Measurements from ENCODE around the gene DGAT2.

DGAT2 gene

GRCh38 chr11:75809991-75810390 is 41.4 kb downstream of the DGAT2 start:
- DNase-seq (ENCODE audit: insufficient read length) (no peak), FAIRE-seq (peak; percentile 62)
- TF ChIP-seq POLR2AphosphoS5 (IDR thresholded peaks at IDR 0.05; ENCODE audit: low read depth, low read length), result no peak

- no peak for DNase-seq (ENCODE audit: insufficient read length)
- FAIRE-seq, result peak; percentile 97
Observed at GRCh38 chr11:75810637-75811390, 42.2 kb downstream of the DGAT2 start.

DNA sequence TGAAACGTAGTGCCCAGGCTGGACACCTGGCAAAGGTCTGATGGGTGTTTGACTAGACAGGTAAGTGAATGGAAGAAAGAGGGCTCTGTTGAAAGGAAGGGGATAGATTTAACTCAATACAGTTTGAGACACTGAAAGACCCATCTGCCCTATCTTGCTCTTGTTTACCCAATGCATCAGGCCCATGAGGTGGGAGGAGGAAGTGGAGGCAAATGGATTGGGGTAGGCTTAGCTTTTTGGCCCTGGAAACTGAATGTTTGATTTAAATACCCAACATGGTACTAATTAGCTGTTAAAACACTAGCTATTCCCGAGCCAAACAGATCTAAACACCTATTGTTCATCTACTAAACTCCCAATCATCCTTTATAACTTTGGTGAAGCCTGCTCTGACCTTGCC is 42.9 kb downstream of the DGAT2 start:
- TF ChIP-seq POLR2AphosphoS5 (IDR thresholded peaks at IDR 0.05; ENCODE audit: low read depth, low read length), result no peak
- no peak for TF ChIP-seq TAF1 (IDR thresholded peaks at IDR 0.05; ENCODE audit: borderline replicate concordance, low read depth, low read length)
- peak; percentile 9; the same call in 1 of the 2 replicates for TF ChIP-seq POLR2A (IDR thresholded peaks at IDR 0.05; ENCODE audit: low read depth, low read length)
- no peak for DNase-seq (ENCODE audit: insufficient read length)
- no peak for FAIRE-seq

More at GRCh38 chr11:75810637-75811390, 42.2 kb downstream of the DGAT2 start:
- TF ChIP-seq POLR2AphosphoS5 (IDR thresholded peaks at IDR 0.05; ENCODE audit: low read depth, low read length) (peak; percentile 90), POLR2A (IDR thresholded peaks at IDR 0.05; ENCODE audit: low read depth, low read length) (peak; percentile 87), TAF1 (IDR thresholded peaks at IDR 0.05; ENCODE audit: borderline replicate concordance, low read depth, low read length) (peak; percentile 84; the same call in 1 of the 2 replicates)

- no peak for TF ChIP-seq TAF1 (IDR thresholded peaks at IDR 0.05; ENCODE audit: borderline replicate concordance, low read depth, low read length)
- no peak for TF ChIP-seq POLR2A (IDR thresholded peaks at IDR 0.05; ENCODE audit: low read depth, low read length)
- TF ChIP-seq POLR2AphosphoS5 (IDR thresholded peaks at IDR 0.05; ENCODE audit: low read depth, low read length), result no peak
- FAIRE-seq (peak; percentile 58), DNase-seq (ENCODE audit: insufficient read length) (no peak)
Observed at GRCh38 chr11:75812542-75813040, 44.0 kb downstream of the DGAT2 start.

DNA sequence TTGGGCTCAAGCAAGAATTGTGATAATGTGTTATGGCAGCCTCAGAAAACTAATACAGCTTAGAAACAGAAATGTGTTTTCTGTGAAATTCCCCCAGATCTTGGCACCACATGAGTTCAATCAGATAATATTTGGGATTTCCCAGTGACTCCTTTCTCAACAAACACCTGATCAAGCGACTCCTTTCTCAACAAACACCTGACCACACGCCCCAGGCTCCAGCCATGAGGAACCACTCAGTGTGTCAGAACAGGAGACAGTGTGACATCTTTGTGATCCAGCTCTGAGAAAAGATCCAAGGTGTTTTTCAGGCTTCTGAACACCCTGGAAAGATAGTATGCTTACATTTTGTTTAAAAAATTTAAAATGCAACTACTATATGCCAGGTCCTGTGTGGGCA is 44.5 kb downstream of the DGAT2 start:
- DNase-seq (ENCODE audit: insufficient read length) (no peak), FAIRE-seq (peak; percentile 76)
- TF ChIP-seq TAF1 (IDR thresholded peaks at IDR 0.05; ENCODE audit: borderline replicate concordance, low read depth, low read length), result peak; percentile 27; the same call in 1 of the 2 replicates
- TF ChIP-seq POLR2A (IDR thresholded peaks at IDR 0.05; ENCODE audit: low read depth, low read length), result no peak; the same call in 1 of the 2 replicates

DNA sequence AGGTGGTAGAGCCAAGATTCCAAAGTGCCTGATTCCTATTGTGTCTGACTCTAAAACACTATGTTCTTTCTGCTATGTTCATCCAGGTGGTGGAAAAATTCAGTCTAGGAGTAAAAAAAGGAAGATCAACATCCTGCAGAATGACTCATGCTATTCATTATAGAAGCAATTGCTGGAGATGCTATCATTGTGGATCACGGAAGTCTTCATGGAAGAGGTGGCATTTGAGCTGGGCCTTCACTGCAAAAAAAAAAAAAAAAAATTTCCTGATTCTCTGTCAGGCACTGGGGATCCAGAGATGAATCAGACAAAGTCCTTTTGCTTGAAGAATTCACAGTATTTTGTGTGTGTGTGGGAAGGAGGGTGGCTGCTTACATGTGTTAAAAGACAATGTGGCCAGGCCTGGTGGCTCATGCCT is 45.1 kb downstream of the DGAT2 start:
- peak; percentile 24 for FAIRE-seq
- no peak for DNase-seq (ENCODE audit: insufficient read length)

GRCh38 chr11:75814363-75814676 is 45.7 kb downstream of the DGAT2 start:
- DNase-seq (ENCODE audit: insufficient read length), result no peak
- TF ChIP-seq TAF1 (IDR thresholded peaks at IDR 0.05; ENCODE audit: borderline replicate concordance, low read depth, low read length), result no peak
- no peak; the same call in 1 of the 2 replicates for TF ChIP-seq POLR2A (IDR thresholded peaks at IDR 0.05; ENCODE audit: low read depth, low read length)
- no peak for TF ChIP-seq POLR2AphosphoS5 (IDR thresholded peaks at IDR 0.05; ENCODE audit: low read depth, low read length)
- peak; percentile 65 for FAIRE-seq

More for the DNA sequence above, 45.1 kb downstream of the DGAT2 start:
- TF ChIP-seq POLR2A (IDR thresholded peaks at IDR 0.05; ENCODE audit: low read depth, low read length) (0 out of 2 replicates have a peak, but pooled peaks have one; percentile 6), POLR2AphosphoS5 (IDR thresholded peaks at IDR 0.05; ENCODE audit: low read depth, low read length) (no peak)

GRCh38 chr11:75814677-75815344 is 46.2 kb downstream of the DGAT2 start, which contains the start of gene UVRAG:
UVRAG (plus strand) TSS chr11:75815210; CDS start chr11:75815408, 198 bp downstream.
- FAIRE-seq, result peak; percentile 98
- peak; percentile 76 for TF ChIP-seq POLR2AphosphoS5 (IDR thresholded peaks at IDR 0.05; ENCODE audit: low read depth, low read length)
- TF ChIP-seq POLR2A (IDR thresholded peaks at IDR 0.05; ENCODE audit: low read depth, low read length), result peak; percentile 77
- peak; percentile 67; the same call in 1 of the 2 replicates for TF ChIP-seq TAF1 (IDR thresholded peaks at IDR 0.05; ENCODE audit: borderline replicate concordance, low read depth, low read length)
- DNase-seq (ENCODE audit: insufficient read length), result peak; percentile 89

DNA sequence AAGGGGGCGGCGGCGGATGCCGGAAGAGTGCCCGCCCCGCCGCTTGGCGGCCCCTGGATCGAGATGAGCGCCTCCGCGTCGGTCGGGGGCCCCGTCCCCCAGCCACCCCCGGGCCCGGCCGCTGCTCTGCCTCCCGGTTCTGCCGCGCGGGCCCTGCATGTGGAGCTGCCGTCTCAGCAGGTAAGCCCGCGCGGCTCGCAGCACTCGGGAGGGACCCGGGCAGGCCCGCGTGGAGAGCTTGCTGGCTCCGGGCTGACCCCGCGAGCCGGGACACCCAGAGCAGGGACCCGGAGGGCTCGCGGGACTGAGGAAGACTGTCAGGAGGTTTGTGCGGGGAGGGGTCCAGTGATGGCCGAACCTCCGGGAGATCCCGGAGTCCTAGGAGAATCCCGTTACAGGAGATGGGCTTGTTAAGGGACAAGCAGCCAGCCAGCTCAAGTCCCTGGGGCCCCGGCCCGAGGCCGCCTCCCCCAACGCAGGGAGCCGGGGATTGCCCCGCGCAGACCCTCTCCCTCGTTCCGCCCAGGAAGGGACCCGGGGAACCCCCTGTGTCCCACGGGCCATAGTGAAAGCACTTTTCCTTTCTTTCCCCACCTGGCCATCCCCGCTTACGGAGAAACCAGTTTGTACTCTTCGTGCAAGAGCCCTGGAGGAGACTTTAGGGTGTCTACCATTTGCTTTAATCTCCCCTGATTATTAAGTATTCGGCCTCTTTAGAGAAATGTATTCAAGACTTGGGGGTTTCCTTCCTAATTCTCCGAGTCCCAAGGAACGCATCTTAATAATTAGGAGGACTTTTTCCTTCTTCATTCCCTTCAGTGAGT is 47.0 kb downstream of the DGAT2 start:
- no peak for TF ChIP-seq TAF1 (IDR thresholded peaks at IDR 0.05; ENCODE audit: borderline replicate concordance, low read depth, low read length)
- TF ChIP-seq POLR2AphosphoS5 (IDR thresholded peaks at IDR 0.05; ENCODE audit: low read depth, low read length), result no peak
- TF ChIP-seq POLR2A (IDR thresholded peaks at IDR 0.05; ENCODE audit: low read depth, low read length), result no peak; the same call in 1 of the 2 replicates
- DNase-seq (ENCODE audit: insufficient read length) (peak; percentile 44), FAIRE-seq (peak; percentile 48)

GRCh38 chr11:75816561-75817239 is 48.1 kb downstream of the DGAT2 start:
- DNase-seq (ENCODE audit: insufficient read length), result no peak
- FAIRE-seq, result no peak

More at GRCh38 chr11:75816561-75817239, 48.1 kb downstream of the DGAT2 start:
- TF ChIP-seq POLR2A (IDR thresholded peaks at IDR 0.05; ENCODE audit: low read depth, low read length) (no peak; the same call in 1 of the 2 replicates), POLR2AphosphoS5 (IDR thresholded peaks at IDR 0.05; ENCODE audit: low read depth, low read length) (peak; percentile 12; the same call in 1 of the 2 replicates)
